ENCODE measurements around the gene CDK17. TPM values are rescaled to one million over a fixed set of nuclear protein-coding genes. Genes with fewer than 3 reads are reported as not detected.

The CDK17 gene
- total and polyA plus RNA-seq, 7 donors: 4.6 to 117 (median 63.2) TPM

GRCh38 chr12:96399120-96399918 lies 920 bp downstream of the CDK17 start:
- intact Hi-C loops (cut with DNase I): loop anchor here (5.0 to 10.0 kb wide), 2 partner anchors 52 to 95 kb away; no protein-coding TSS in a partner anchor
- TF ChIP-seq POLR2A (IDR thresholded peaks at IDR 0.05): peak; percentile 51 to 63
- TF ChIP-seq EP300 (IDR thresholded peaks at IDR 0.05): no peak
- TF ChIP-seq CTCF (IDR thresholded peaks at IDR 0.05): peak; percentile 5 to 42 (median 38)
- peak; percentile 64 to 88 (median 78) for TF ChIP-seq POLR2AphosphoS5 (IDR thresholded peaks at IDR 0.05)
- no peaks in the 10 kb centered on the region for H3K36me3 ChIP-seq
- H3K4me1 ChIP-seq: peaks cover 0 to 40% (median 26%) of the 10 kb centered on the region in 4 donors
- peak overlapping the region; percentile 76 to 96 (median 92) for H3K4me3 ChIP-seq
- no peaks in the 10 kb centered on the region for H3K27me3 ChIP-seq
- peak overlapping the region; percentile 97 to 100 (median 99) for H3K27ac ChIP-seq
- DNase-seq: peak; percentile 89
- 1% methylated on average over 70 of the region's 70 CpGs for WGBS, 2 donors
- no peaks in the 10 kb centered on the region for H3K9me3 ChIP-seq

- H3K27me3 ChIP-seq: no peaks in the 10 kb centered on the region
- H3K9me3 ChIP-seq: no peaks in the 10 kb centered on the region
- 1 to 3% methylated on average over 9 of the region's 9 CpGs for WGBS, 2 donors
- no peak for DNase-seq
- no peaks in the 10 kb centered on the region for H3K36me3 ChIP-seq
- TF ChIP-seq CTCF (IDR thresholded peaks at IDR 0.05) (no peak), EP300 (IDR thresholded peaks at IDR 0.05) (no peak), POLR2AphosphoS5 (IDR thresholded peaks at IDR 0.05) (no peak), POLR2A (IDR thresholded peaks at IDR 0.05) (no peak)
- peak overlapping the region; percentile 76 to 96 (median 92) for H3K4me3 ChIP-seq
- intact Hi-C loops (cut with DNase I): loop anchor here (5.0 to 10.0 kb wide), 2 partner anchors 51 to 94 kb away; no protein-coding TSS in a partner anchor
- H3K4me1 ChIP-seq: peaks cover 0 to 40% (median 26%) of the 10 kb centered on the region in 4 donors
- H3K27ac ChIP-seq: peak overlapping the region; percentile 97 to 100 (median 99)
Observed at GRCh38 chr12:96398424-96399119, 1.7 kb downstream of the CDK17 start.

- DNase-seq: no peak
- H3K27ac ChIP-seq: peak overlapping the region; percentile 97 to 100 (median 99)
- WGBS, 2 donors: 17 to 31% methylated on average over 4 of the region's 4 CpGs
- intact Hi-C loops (cut with DNase I): loop anchor here (5.0 to 10.0 kb wide), 2 partner anchors 51 to 93 kb away; no protein-coding TSS in a partner anchor
- no peaks in the 10 kb centered on the region for H3K27me3 ChIP-seq
- no peaks in the 10 kb centered on the region for H3K9me3 ChIP-seq
- H3K4me3 ChIP-seq: peak overlapping the region; percentile 76 to 96 (median 92)
- TF ChIP-seq CTCF (IDR thresholded peaks at IDR 0.05) (no peak), EP300 (IDR thresholded peaks at IDR 0.05) (no peak), POLR2AphosphoS5 (IDR thresholded peaks at IDR 0.05) (no peak), POLR2A (IDR thresholded peaks at IDR 0.05) (no peak)
- H3K4me1 ChIP-seq: peaks cover 0 to 46% (median 27%) of the 10 kb centered on the region in 4 donors
- H3K36me3 ChIP-seq: no peaks in the 10 kb centered on the region
Observed at GRCh38 chr12:96397756-96398423, 2.3 kb downstream of the CDK17 start.

- Histone ChIP-seq H3K27ac (peak overlapping the region; percentile 97 to 100 (median 99)), H3K4me3 (peak overlapping the region in 2 of 4 donors; percentile 76 to 93), H3K9me3 (no peaks in the 10 kb centered on the region), H3K36me3 (no peaks in the 10 kb centered on the region), H3K27me3 (no peaks in the 10 kb centered on the region), H3K4me1 (peaks cover 0 to 55% (median 35%) of the 10 kb centered on the region in 4 donors)
- TF ChIP-seq CTCF (IDR thresholded peaks at IDR 0.05) (no peak), POLR2A (IDR thresholded peaks at IDR 0.05) (no peak), POLR2AphosphoS5 (IDR thresholded peaks at IDR 0.05) (no peak), EP300 (IDR thresholded peaks at IDR 0.05) (no peak)
- DNase-seq: no peak
- WGBS, 2 donors: 74 to 79% methylated on average over 5 of the region's 5 CpGs
- intact Hi-C loops (cut with DNase I): loop anchor here (5.0 to 10.0 kb wide), 2 partner anchors 50 to 92 kb away; no protein-coding TSS in a partner anchor
Observed at GRCh38 chr12:96396914-96397313, 3.3 kb downstream of the CDK17 start.
